ENCODE results near the gene KRT28.
"Not testable (repeated sequence)": the region's sequence is repeated elsewhere in the genome, so short reads cannot be mapped to it uniquely, and the experiment has no call there.

KRT28 gene

GRCh38 chr17:40778461-40778860, 21.3 kb downstream of the KRT28 start:
- DNase-seq, result no peak

- DNase-seq, result no peak
Measured at GRCh38 chr17:40777971-40778370, 21.8 kb downstream of the KRT28 start.

GRCh38 chr17:40777459-40777858, 22.3 kb downstream of the KRT28 start:
- no peak for DNase-seq

GRCh38 chr17:40775945-40776344, 23.8 kb downstream of the KRT28 start:
- no peak for DNase-seq

GRCh38 chr17:40772101-40772500, 27.7 kb downstream of the KRT28 start, which contains the start of gene KRT26:
KRT26 (minus strand) TSS chr17:40772201; CDS start chr17:40772113, 88 bp downstream.
- DNase-seq, result no peak

GRCh38 chr17:40765657-40766056, 34.1 kb downstream of the KRT28 start:
- DNase-seq, result no peak

- no peak for DNase-seq
Measured at GRCh38 chr17:40763752-40764151, 36.0 kb downstream of the KRT28 start.

GRCh38 chr17:40760105-40761016, 39.4 kb downstream of the KRT28 start:
- DNase-seq, result no peak

- no peak for DNase-seq
Measured at GRCh38 chr17:40755231-40755630, 44.5 kb downstream of the KRT28 start, which contains the start of gene KRT25. KRT25 (minus strand) TSS chr17:40755331; CDS start chr17:40755271, 60 bp downstream.

- DNase-seq, result no peak
Measured at GRCh38 chr17:40753804-40754203, 46.0 kb downstream of the KRT28 start.

GRCh38 chr17:40751065-40751464, 48.7 kb downstream of the KRT28 start:
- no peak for DNase-seq

- no peak for DNase-seq
Measured at GRCh38 chr17:40750391-40750790, 49.4 kb downstream of the KRT28 start.

- not testable (repeated sequence) for DNase-seq
Measured at GRCh38 chr17:40748666-40749065, 51.1 kb downstream of the KRT28 start.

All from suppressor macrophage (primary cell).